NCI-H2227 (cell line): Measurements from ENCODE around the gene CNPY4.
A peak's percentile ranks its signal among the peaks of the same experiment; 100 is the strongest.
"Not testable (repeated sequence)": the region's sequence is repeated elsewhere in the genome, so short reads cannot be mapped to it uniquely, and the experiment has no call there.

Experiments used
- DNase-seq: peaks from one replicate; lab custom pipeline; 2025; ENCODE audit not compliant: unreplicated experiment; lab: John Stamatoyannopoulos, UW

The CNPY4 gene

GRCh38 chr7:100146350-100146749, 26.9 kb downstream of the CNPY4 start:
- DNase-seq = not testable (repeated sequence)

- no peak for DNase-seq
Observed at GRCh38 chr7:100147278-100147677, 27.8 kb downstream of the CNPY4 start.

DNA sequence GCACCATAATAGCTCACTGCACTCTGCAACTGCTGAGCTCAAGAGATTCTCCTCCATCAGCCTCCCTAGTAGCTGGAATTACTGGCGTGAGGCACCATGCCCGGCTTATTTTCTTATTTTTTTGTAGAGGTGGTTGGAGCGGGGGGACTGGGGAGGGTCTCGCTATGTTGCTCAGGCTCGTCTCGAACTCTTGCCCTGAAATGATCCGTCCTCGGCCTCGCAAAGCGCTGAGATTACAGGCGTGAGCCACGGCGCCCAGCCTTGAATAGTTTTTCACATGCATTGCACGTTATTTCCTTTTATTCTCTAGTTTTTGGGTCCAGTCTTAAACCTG, 28.8 kb downstream of the CNPY4 start:
- DNase-seq = no peak

DNA sequence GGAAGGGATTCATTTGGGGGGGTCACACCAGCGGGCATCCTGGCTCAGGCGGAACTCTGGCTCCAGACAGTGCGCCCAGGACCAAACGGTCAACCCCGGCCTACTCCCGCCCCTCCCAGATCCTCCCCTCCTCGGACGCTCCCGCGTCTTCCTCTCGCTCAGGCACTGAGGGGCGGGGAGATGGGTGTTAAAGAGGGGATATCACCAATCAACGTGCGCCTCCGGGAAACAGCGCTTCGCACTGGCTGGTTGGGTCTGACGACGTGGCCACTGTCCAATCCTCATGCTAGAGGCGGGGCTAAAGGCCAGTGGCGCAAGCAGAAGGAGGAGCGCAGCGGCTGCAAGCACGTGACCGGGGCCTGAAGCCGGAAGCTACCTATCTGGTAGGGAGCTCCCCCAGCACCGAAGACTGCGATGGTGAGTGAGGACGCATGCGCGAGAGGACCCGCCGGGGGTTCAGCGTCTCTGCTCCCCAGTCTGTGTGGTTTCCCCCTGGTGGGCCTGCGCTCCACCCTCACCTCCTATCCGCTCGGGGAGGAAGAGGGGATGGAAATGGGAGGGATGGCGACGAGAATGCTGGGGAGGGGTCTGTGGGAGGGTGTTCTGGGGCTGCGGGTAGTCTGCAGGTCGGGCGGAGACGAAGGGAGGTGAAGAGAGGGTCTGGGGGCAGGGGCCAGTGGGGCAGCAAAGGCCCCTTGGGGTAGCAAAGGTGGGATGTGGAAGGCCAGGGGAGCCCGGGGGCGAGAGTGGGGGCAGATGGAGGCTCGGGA, 29.3 kb downstream of the CNPY4 start, which contains the start of gene LAMTOR4:
TSS of gene LAMTOR4 (plus strand) at position 360 of the 770 bp plus-strand sequence. CDS start at position 415, 55 bp downstream.
- DNase-seq = peak; percentile 100

DNA sequence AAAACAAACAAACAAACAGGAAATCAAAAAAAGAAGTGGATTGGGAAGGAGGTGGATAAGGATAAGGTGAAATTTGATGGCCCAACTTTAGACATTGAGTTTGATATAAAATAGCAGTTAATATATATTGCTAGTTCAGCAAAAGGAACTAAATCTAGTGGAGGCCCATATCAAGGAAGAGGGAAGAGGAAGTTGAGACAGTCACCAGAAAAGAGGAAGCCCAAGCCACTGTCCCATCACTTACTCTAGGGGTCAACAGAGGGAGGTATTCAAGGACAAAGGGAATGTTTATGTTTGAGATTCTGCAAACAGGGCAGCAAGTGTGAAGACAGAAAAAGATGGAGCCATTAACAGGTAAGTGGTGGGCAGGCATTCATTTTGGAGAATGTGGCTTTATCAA, 33.0 kb downstream of the CNPY4 start:
- DNase-seq = no peak

DNA sequence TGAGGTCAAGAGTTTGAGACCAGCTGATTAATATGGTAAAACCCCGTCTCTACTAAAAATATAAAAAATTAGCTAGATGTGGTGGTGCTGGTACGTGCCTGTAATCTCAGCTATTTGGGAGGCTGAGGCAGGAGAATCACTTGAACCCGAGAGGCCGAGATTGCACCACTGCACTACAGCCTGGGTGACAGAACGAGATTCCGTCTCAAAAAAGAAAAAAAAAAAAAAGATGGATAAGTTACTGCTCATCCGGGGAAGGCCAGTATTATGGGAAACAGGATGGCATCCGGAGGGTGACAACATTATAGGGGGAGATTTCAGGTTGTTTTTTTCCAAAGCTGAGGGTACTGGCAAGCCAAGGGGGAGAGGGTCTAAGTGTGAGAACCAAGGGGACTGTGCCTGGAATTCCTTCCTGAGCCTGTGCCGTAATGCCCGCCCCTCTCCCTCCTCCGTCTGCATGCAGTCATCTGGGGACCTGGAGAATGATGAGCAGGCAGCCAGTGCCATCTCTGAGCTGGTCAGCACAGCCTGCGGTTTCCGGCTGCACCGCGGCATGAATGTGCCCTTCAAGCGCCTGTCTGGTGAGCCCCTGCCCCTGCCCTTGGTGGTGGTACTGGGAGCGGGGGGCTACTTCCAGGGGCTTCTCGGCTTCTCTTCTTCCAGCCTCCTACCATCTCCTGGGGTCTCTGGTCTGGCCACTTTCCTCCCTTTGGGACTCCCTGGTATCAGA, 33.7 kb downstream of the CNPY4 start:
- DNase-seq = no peak

- no peak for DNase-seq
Observed at GRCh38 chr7:100153708-100154535, 34.5 kb downstream of the CNPY4 start.

DNA sequence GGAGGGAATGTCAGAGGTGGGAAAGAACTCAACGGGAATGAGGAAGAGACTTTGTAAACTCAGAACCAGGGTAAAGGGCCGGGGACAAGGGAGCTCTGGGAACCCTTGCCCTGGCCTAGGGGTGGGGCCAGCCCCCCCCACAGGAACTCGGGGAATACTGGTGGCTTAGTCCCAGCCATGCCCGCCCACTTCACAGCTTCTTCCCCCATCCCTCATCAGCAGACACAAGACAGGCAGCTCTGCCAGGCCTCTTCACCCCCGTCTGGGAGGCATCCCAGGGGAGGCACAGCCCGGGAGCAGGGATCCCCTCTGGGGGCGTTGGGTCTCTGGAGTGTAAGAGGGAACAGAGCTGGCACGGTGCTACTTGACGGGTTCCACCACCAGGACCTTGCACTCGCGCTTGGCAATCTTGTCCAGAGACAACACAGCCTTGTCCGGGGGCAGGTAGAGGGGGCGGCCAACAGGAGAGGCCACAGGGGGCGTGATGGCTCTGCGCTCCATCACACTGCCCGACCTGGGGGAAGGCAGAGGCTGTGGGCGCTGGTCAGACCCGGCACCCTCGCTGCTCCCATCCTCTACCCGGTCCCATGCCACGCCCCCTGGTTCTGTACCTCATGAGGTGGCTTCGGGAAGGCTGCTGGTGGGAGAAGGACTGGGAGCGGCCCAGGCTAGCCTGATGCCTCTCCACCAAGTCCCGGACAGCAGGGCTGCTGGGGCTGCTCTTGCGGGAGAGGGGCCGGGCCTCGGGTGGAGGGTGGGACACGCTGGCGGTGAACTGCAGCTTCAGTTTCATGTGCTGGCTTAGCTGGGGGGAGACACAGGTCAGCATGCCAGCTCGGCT, 35.4 kb downstream of the CNPY4 start:
- DNase-seq = no peak

GRCh38 chr7:100155553-100156317, 36.3 kb downstream of the CNPY4 start:
- no peak for DNase-seq

DNA sequence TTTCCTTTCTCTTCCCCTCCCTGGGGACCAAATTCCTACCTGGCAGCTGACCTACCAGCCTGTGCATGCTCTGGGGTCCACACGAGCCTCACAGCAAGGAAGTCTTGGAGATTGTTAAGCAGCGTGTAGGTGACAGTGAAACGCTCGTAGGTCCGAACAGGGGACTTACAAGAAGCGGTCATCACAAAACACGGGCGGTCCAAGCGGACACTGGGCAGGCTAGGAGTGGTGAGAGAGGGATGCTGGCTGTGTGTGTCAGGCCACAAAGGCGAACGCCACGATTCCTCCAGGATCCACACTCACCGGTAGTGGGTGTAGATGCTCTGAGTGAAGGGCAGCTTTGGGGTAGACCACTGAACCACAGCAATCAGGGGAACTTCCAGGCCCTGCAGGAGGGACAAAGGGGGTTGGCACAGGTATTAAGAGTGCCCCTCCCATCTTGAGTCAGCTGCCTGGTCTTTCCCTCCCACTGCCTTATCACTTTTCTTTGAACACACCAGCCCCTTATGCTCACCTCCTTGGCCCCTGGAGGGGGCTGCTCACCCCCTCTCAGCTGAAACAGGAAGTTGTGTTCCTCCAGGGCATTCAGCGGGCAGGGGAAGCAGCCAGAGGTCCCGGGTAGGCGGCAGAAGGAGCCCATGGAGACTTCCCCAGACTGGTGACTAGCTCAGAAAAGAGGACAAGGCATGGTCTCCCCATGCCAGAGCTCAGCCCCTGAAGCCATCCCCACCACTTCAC, 37.1 kb downstream of the CNPY4 start:
- no peak for DNase-seq

DNA sequence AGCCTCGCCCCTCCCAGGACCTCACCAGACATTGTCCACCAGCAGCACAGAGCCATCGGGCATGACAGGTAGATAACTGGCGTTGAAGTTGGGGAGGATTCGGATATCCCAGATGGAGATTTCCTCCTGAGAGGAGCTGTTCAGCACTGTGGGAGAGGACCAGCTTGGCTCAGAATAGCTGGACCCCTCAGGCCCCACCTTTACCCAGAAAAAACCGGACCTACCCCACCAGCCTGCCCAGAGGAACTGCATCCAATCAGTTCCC, 37.6 kb downstream of the CNPY4 start:
- no peak for DNase-seq

- peak; percentile 65 for DNase-seq
Observed at GRCh38 chr7:100157334-100158228, 38.1 kb downstream of the CNPY4 start.

GRCh38 chr7:100158229-100159098, 39.0 kb downstream of the CNPY4 start, which contains the start of gene TRAPPC14:
TSS of gene TRAPPC14 (minus strand) at chr7:100158723. CDS start at chr7:100158499, 224 bp downstream.
- DNase-seq = peak; percentile 94

- DNase-seq = no peak
Observed at GRCh38 chr7:100159099-100159623, 39.7 kb downstream of the CNPY4 start.

GRCh38 chr7:100160067-100160466, 40.6 kb downstream of the CNPY4 start:
- DNase-seq = no peak

DNA sequence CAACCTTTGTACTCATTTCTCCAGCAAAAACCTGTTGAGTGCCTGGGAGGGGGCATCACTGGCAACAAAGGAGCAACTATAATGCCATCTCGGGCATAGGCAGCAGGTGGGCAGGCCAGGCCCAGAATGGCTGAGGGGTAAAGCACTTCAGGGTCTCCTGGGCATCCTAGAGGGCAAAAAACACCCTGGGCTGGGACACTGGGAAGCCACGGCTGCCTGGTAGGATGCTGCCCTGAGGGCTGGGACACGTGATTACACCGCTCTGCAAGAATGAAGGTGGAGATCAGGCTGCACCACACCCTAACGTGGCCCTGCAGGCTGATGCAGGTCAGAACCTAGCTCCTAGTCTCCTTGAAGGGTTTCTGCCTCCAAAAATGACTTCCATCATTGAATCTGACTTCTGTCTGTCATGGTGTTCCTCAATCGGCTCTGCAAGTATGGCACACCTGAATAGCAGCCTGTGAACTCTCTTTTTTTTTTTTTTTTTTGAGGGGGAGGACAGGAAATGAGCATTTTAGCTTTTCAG, 43.6 kb downstream of the CNPY4 start:
- DNase-seq = no peak

DNA sequence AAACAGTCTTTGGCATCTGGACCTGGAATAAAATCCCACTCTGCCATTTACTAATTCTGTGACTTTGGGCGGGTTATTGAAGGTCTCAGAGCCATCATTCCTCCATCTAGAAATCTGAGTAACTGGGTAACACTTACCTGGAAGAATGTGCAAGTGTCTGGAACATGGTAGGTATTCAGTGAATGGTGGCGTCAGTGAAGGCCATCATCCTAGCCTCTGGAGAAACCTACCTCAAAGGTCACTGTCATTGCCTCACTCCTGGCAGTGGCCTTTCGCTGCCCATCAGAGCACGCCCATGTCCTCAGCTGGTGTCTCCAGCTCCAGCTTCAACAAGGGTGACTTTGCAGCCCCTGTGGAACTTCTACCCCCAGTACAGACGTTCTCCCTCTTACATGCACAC, 44.4 kb downstream of the CNPY4 start:
- no peak for DNase-seq
